H1 (cell line): ENCODE results near the gene FAT1. TPM values are rescaled to one million over a fixed set of nuclear protein-coding genes. Genes with fewer than 3 reads are reported as not detected.

Experiments used
- CTCF ChIA-PET: fragments of 300-600 bp; sonication (Branson Sonifier 250); formaldehyde crosslinking; loops from one replicate; lab custom pipeline; 2021; ENCODE audit not compliant: partially characterized antibody; lab: Charles Lee
- POLR2A ChIA-PET: fragments of 300-600 bp; sonication (Branson Sonifier 250); formaldehyde crosslinking; loops from one replicate; lab custom pipeline; 2021; ENCODE audit warnings: inconsistent platforms; ENCODE audit not compliant: partially characterized antibody; lab: Charles Lee
- DNase-seq, 2 experiments: peaks; one replicate each; pipeline versions ENCODE4 v3.0.0 to v3.0.0-alpha.2; 2010 to 2022; ENCODE audit warnings: low spot score in 2 of 2, low read depth in 1 of 2, mixed read lengths in 1 of 2
- FAIRE-seq: peaks from 2 replicates; lab custom pipeline; 2011; peaks lifted over from hg19 to GRCh38; lab: Jason Lieb, UNC
- H2AFZ ChIP-seq: 2 replicates; pipeline ENCODE4 v1.8.1; 2012; ENCODE audit warnings: low read length, inconsistent platforms
- H2AK5ac ChIP-seq: 2 replicates; pipeline ENCODE4 v1.6.1; 2013; ENCODE audit warnings: low read depth, low read length
- H2BK120ac ChIP-seq: replicated peaks from 2 replicates; pipeline ENCODE3; 2013; ENCODE audit warnings: low read depth, low read length, inconsistent platforms
- H2BK12ac ChIP-seq: 2 replicates; pipeline ENCODE4 v1.6.1; 2013; ENCODE audit warnings: low read depth, low read length
- H2BK15ac ChIP-seq: 2 replicates; pipeline ENCODE4 v1.6.1; 2013; ENCODE audit warnings: low read length
- H2BK20ac ChIP-seq: 2 replicates; pipeline ENCODE4 v1.6.1; 2013; ENCODE audit warnings: low read length
- H2BK5ac ChIP-seq: 2 replicates; pipeline ENCODE4 v1.6.1; 2013; ENCODE audit warnings: low read depth, low read length
- H3K14ac ChIP-seq: 2 replicates; pipeline ENCODE4 v1.6.1; 2013; ENCODE audit warnings: inconsistent platforms; ENCODE audit not compliant: insufficient read length
- H3K18ac ChIP-seq: 2 replicates; pipeline ENCODE4 v1.6.1; 2013; ENCODE audit warnings: low read length; ENCODE audit errors: extremely low read depth
- H3K23ac ChIP-seq: 2 replicates; pipeline ENCODE4 v1.6.1; 2013; ENCODE audit warnings: inconsistent platforms; ENCODE audit not compliant: insufficient read length
- H3K23me2 ChIP-seq: 2 replicates; pipeline ENCODE4 v1.6.1; 2013; ENCODE audit warnings: low read depth, low read length
- H3K27ac ChIP-seq: 2 replicates; pipeline ENCODE4 v1.6.1; 2011; ENCODE audit warnings: low read depth, low read length, inconsistent platforms
- H3K27me3 ChIP-seq, 4 experiments: replicated peaks in 1 of 4; 1 replicate in 1 of 4; 2 replicates in 3 of 4; pipeline versions ENCODE4 v1.6.1 to v1.8.1; 2011 to 2013; ENCODE audit warnings: low read length in 3 of 4, mild to moderate bottlenecking in 3 of 4, inconsistent platforms in 2 of 4, mixed read lengths in 2 of 4, moderate library complexity in 1 of 4; ENCODE audit not compliant: control insufficient read depth in 3 of 4, insufficient read depth in 3 of 4; ENCODE audit errors: extremely low read depth in 1 of 4
- H3K36me3 ChIP-seq, 4 experiments: 2 replicates each; pipeline versions ENCODE4 v1.6.1 to v1.8.1; 2011 to 2013; ENCODE audit warnings: mild to moderate bottlenecking in 4 of 4, low read length in 3 of 4, moderate library complexity in 2 of 4, control low read depth in 1 of 4, inconsistent platforms in 1 of 4; ENCODE audit not compliant: insufficient read depth in 4 of 4, control insufficient read depth in 2 of 4
- H3K4ac ChIP-seq: replicated peaks from 2 replicates; pipeline ENCODE3; 2013; ENCODE audit warnings: low read length, low read depth, mixed read lengths, inconsistent platforms; ENCODE audit not compliant: insufficient read length
- H3K4me1 ChIP-seq, 4 experiments: replicated peaks in 1 of 4; 1 replicate in 1 of 4; 2 replicates in 3 of 4; pipeline versions ENCODE4 v1.6.1 to v1.8.1; 2011 to 2013; ENCODE audit warnings: low read length in 3 of 4, inconsistent platforms in 2 of 4, mixed read lengths in 1 of 4; ENCODE audit not compliant: insufficient read depth in 4 of 4, control insufficient read depth in 3 of 4
- H3K4me2 ChIP-seq, 2 experiments: 2 replicates each; pipeline versions ENCODE4 v1.6.1 to v1.8.1; 2011 to 2013; ENCODE audit warnings: low read depth in 2 of 2, low read length in 2 of 2, control low read depth in 1 of 2, inconsistent platforms in 1 of 2, mild to moderate bottlenecking in 1 of 2; ENCODE audit not compliant: insufficient read depth in 1 of 2
- H3K4me3 ChIP-seq, 4 experiments: fragments of 200-600, 300-600 bp in 1 of 4; sonication (generic), shearing (Covaris generic), sonication (Bioruptor Twin) in 1 of 4; 2 replicates each; pipeline versions ENCODE4 v1.5.1 to v1.8.1; 2011 to 2016; ENCODE audit warnings: low read length in 4 of 4, low read depth in 3 of 4, control low read depth in 2 of 4, inconsistent platforms in 2 of 4, mild to moderate bottlenecking in 2 of 4, mixed read lengths in 1 of 4, moderate library complexity in 1 of 4; ENCODE audit not compliant: insufficient read depth in 2 of 4; ENCODE audit errors: extremely low read depth in 1 of 4
- H3K56ac ChIP-seq: replicated peaks from 2 replicates; pipeline ENCODE3; 2013; ENCODE audit warnings: low read depth, mild to moderate bottlenecking, mixed read lengths, low read length, inconsistent platforms; ENCODE audit not compliant: insufficient read length
- H3K79me1 ChIP-seq: 2 replicates; pipeline ENCODE4 v1.6.1; 2013; ENCODE audit warnings: low read depth, low read length, control low read depth
- H3K79me2 ChIP-seq, 2 experiments: 2 replicates each; pipeline versions ENCODE4 v1.6.1 to v1.8.1; 2012 to 2013; ENCODE audit warnings: low read length in 2 of 2, mild to moderate bottlenecking in 2 of 2, inconsistent platforms in 1 of 2; ENCODE audit not compliant: insufficient read depth in 2 of 2, control insufficient read depth in 1 of 2
- H3K9ac ChIP-seq, 4 experiments: replicated peaks in 1 of 4; 1 replicate in 1 of 4; 2 replicates in 3 of 4; pipeline versions ENCODE4 v1.6.1 to v1.8.1; 2011 to 2013; ENCODE audit warnings: low read depth in 3 of 4, low read length in 3 of 4, control low read depth in 2 of 4, mild to moderate bottlenecking in 2 of 4, moderate library complexity in 2 of 4, inconsistent platforms in 1 of 4; ENCODE audit errors: extremely low read depth in 1 of 4
- H3K9me3 ChIP-seq, 2 experiments: 2 replicates each; pipeline versions ENCODE4 v1.6.1 to v1.8.1; 2012 to 2013; ENCODE audit warnings: mild to moderate bottlenecking in 2 of 2, moderate library complexity in 2 of 2, control low read depth in 1 of 2, inconsistent platforms in 1 of 2, low read depth in 1 of 2, low read length in 1 of 2, mixed read lengths in 1 of 2; ENCODE audit not compliant: insufficient read depth in 2 of 2
- H4K20me1 ChIP-seq, 2 experiments: replicated peaks in 1 of 2; 2 replicates each; pipeline versions ENCODE3 to v1.8.1; 2011 to 2013; ENCODE audit warnings: inconsistent platforms in 2 of 2, low read length in 2 of 2, mild to moderate bottlenecking in 1 of 2; ENCODE audit not compliant: insufficient read depth in 2 of 2, control insufficient read depth in 1 of 2
- H4K5ac ChIP-seq: 2 replicates; pipeline ENCODE4 v1.6.1; 2013; ENCODE audit warnings: low read length, low read depth, mixed read lengths, inconsistent platforms; ENCODE audit not compliant: insufficient read length
- H4K8ac ChIP-seq: 2 replicates; pipeline ENCODE4 v1.8.0; 2013; ENCODE audit warnings: mild to moderate bottlenecking, moderate library complexity, low read length, inconsistent platforms; ENCODE audit not compliant: insufficient read depth; ENCODE audit errors: extremely low read depth
- H4K91ac ChIP-seq: replicated peaks from 2 replicates; pipeline ENCODE3; 2013; ENCODE audit warnings: low read length, mixed read lengths, inconsistent platforms; ENCODE audit not compliant: insufficient read length
- ASH2L ChIP-seq: fragments of 200-600, 300-600 bp; sonication (generic); IDR thresholded peaks from one replicate; pipeline ENCODE4 v1.7.1; 2017; ENCODE audit warnings: low read length
- EGR1 ChIP-seq: IDR thresholded peaks from 2 replicates; pipeline ENCODE4 v1.6.1; 2011; ENCODE audit warnings: low read depth, low read length, borderline replicate concordance
- MAFK ChIP-seq: IDR thresholded peaks from 2 replicates; pipeline ENCODE4 v1.6.1; 2012; ENCODE audit warnings: low read depth, mild to moderate bottlenecking, improper control_type of control experiment, low read length
- NRF1 ChIP-seq: IDR thresholded peaks from 2 replicates; pipeline ENCODE4 v1.6.1; 2011; ENCODE audit warnings: mild to moderate bottlenecking, low read depth, low read length, improper control_type of control experiment
- SIX5 ChIP-seq: IDR thresholded peaks from 2 replicates; pipeline ENCODE4 v1.6.1; 2011; ENCODE audit warnings: mild to moderate bottlenecking, low read depth, low read length
- SP1 ChIP-seq: IDR thresholded peaks from 2 replicates; pipeline ENCODE4 v1.6.1; 2011; ENCODE audit warnings: low read depth, low read length
- WGBS, 2 experiments: shearing (Covaris generic) in 1 of 2; methylation state at CpG; one replicate each; pipeline versions ENCODE4 v1.1.6 to v1.1.7; 2013 to 2015; ENCODE audit warnings: low lambda C conversion rate in 2 of 2, mixed read lengths in 2 of 2, inconsistent platforms in 1 of 2, low coverage in 1 of 2, missing lambda C conversion rate in 1 of 2; ENCODE audit not compliant: insufficient replicate concordance in 2 of 2, insufficient coverage in 1 of 2, insufficient read length in 1 of 2; ENCODE audit errors: extremely low coverage in 1 of 2, missing lambda C conversion rate in 1 of 2; 5-methylcytosine and 5-hydroxymethylcytosine counted together
- polyA plus RNA-seq, 7 experiments: library from polyadenylated mRNA; depleted of rRNA in 3 of 7; stranded (reverse) in 5 of 7; unstranded in 2 of 7; fragments of >200 nt in 5 of 7; fragments of 200-250 nt in 2 of 7; gene quantifications; 1 replicate in 5 of 7; 2 replicates in 1 of 7; 4 replicates in 1 of 7; pipeline versions ENCODE4 v1.2.1 to v1.2.3, GENCODE V29; 2011 to 2013; ENCODE audit warnings: missing spikeins in 2 of 7, mixed read lengths in 2 of 7
- total RNA-seq: library from RNA; stranded (reverse); fragmentation: NEBNext Ultra II Directional; extraction: Animal tissue kit (Norgen Biotek cat#: 25700); gene quantifications from 2 replicates; pipeline ENCODE4 v1.2.1, GENCODE V29; 2021

Gene FAT1
- total and polyA plus RNA-seq, 2 of the 8 experiments (the other 6 are each of a cell fraction or from before 2014, with no cell fraction given): 94.4 to 137 TPM

DNA sequence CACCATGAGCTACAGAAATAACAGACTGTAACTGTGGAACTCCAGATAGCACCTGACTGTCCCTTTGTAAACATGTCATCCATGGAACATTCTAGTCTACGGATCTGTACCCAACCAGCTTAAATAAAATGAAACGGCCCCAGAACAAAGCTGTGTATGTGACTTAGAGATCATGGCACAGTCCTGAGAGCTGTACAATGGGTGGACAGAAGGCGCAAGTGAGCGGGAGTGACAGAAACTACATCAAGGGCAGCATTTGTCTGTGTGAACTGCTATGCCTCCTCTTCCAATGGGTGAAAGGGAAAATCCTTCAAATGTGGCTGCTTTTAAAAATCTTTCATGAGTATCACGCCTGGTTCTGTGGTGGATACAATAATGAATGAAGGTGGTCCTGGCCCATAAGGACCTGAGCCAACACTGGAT is 72.5 kb downstream of the FAT1 start:
- Histone ChIP-seq H3K79me1 (peaks cover 3% of the 10 kb centered on the region; the same call in 1 of the 2 replicates), H3K36me3 (peaks cover 0 to 14% (median 0%) of the 10 kb centered on the region in 4 experiments; a peak in 3 of 8 replicates), H3K14ac (no peak overlapping the region), H4K91ac (peak overlapping the region; percentile 34), H2AFZ (no peak overlapping the region), H2BK15ac (no peak overlapping the region), H2AK5ac (0 out of 2 replicates have a peak overlapping the region, but pooled peaks have one; percentile 3), H2BK20ac (0 out of 2 replicates have a peak overlapping the region, but pooled peaks have one; percentile 43), H4K20me1 (peaks cover 0 to 3% of the 10 kb centered on the region in 2 experiments), H3K56ac (peak overlapping the region; percentile 52), H3K27me3 (no peaks in the 10 kb centered on the region), H3K9me3 (no peaks in the 10 kb centered on the region), H3K23ac (no peak overlapping the region), H3K79me2 (peaks cover 0 to 39% of the 10 kb centered on the region in 2 experiments; a peak in 2 of 4 replicates), H3K23me2 (no peaks in the 10 kb centered on the region), H3K4me3 (no peak overlapping the region), H3K18ac (peak overlapping the region; percentile 66; the same call in 1 of the 2 replicates), H3K27ac (no peak overlapping the region), H3K4me1 (peaks cover 0 to 18% (median 11%) of the 10 kb centered on the region in 4 experiments; a peak in 3 of 7 replicates), H3K4me2 (no peak overlapping the region), H3K9ac (no peak overlapping the region), H3K4ac (no peak overlapping the region), H2BK5ac (0 out of 2 replicates have a peak overlapping the region, but pooled peaks have one; percentile 73), H4K8ac (no peak overlapping the region; the same call in 1 of the 2 replicates), H2BK12ac (0 out of 2 replicates have a peak overlapping the region, but pooled peaks have one; percentile 30), H2BK120ac (no peak overlapping the region), H4K5ac (no peak overlapping the region)
- TF ChIP-seq EGR1: no peak
- no peak for TF ChIP-seq ASH2L
- no peak for TF ChIP-seq SIX5
- TF ChIP-seq NRF1: no peak
- no peak for TF ChIP-seq MAFK
- no peak for TF ChIP-seq SP1
- FAIRE-seq: no peak
- WGBS, 2 experiments: 87% methylated on average over 5 of the region's 5 CpGs; no CpG with 5 or more reads in 1 of the 2 experiments
- ChIA-PET CTCF (interaction anchor here (1.0 to 1.4 kb wide), 5 partner anchors 12 to 69 kb away, joined by 3 to 5 read pairs (median 3); no protein-coding TSS in a partner anchor), POLR2A (interaction anchor here (1.1 kb wide), 1 partner anchor 37 kb away, joined by 3 read pairs; no protein-coding TSS in a partner anchor)
- no peak for DNase-seq
